ENCODE measurements around the gene COBL. TPM values are rescaled to one million over a fixed set of nuclear protein-coding genes. Genes with fewer than 3 reads are reported as not detected.

COBL gene
- total RNA-seq, 2 donors from 2014 or later, result 1.4 to 1.6 TPM

DNA sequence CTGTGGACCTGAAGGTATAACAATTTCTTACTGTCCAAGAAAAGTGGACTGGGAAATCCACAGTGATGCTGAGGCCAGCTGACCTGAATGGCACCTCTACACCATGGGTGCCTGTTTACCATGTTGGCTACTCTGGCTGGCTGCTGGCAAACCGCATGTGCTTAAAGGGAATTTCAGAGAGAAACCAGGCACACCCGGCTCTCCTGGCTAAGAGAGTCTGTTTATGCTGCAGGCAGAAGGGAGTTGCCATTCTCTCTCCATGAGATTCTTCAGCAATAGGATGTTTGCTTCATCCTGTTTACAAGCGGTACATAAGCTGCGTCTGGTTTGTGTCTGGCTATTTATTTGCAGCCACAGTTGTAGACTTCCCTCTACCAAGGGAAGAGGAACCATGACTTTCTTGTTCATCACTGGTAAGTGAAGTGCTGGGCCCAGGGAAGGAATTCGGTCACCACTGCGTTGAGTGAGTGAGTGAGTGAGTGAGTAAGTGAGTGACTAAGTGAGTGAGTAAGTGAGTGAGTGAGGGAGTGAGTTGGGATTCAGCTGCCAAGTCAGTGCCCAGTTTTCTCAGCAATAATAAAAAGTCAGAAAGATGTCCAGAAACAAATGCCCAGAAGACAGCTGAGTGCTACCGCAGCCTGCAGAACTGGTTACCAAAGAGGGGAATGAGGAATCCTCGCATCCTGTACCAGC is 90.4 kb downstream of the COBL start:
- Histone ChIP-seq H3K27me3 (replicated peaks; ENCODE audit: insufficient read depth) (no peaks in the 10 kb centered on the region), H3K9me3 (no peaks in the 10 kb centered on the region), H3K36me3 (no peaks in the 10 kb centered on the region), H3K4me3 (no peak overlapping the region), H3K4me1 (ENCODE audit: control insufficient read depth in 1 of 2, low read depth in 2 of 2) (no peaks in the 10 kb centered on the region), H3K27ac (no peak overlapping the region)
- TF ChIP-seq, protein P1, sequence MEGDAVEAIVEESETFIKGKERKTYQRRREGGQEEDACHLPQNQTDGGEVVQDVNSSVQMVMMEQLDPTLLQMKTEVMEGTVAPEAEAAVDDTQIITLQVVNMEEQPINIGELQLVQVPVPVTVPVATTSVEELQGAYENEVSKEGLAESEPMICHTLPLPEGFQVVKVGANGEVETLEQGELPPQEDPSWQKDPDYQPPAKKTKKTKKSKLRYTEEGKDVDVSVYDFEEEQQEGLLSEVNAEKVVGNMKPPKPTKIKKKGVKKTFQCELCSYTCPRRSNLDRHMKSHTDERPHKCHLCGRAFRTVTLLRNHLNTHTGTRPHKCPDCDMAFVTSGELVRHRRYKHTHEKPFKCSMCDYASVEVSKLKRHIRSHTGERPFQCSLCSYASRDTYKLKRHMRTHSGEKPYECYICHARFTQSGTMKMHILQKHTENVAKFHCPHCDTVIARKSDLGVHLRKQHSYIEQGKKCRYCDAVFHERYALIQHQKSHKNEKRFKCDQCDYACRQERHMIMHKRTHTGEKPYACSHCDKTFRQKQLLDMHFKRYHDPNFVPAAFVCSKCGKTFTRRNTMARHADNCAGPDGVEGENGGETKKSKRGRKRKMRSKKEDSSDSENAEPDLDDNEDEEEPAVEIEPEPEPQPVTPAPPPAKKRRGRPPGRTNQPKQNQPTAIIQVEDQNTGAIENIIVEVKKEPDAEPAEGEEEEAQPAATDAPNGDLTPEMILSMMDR (IDR thresholded peaks at IDR 0.05), result no peak
- no peak for ATAC-seq (ENCODE audit: insufficient number of reproducible peaks, low FRiP score, low read depth)
- DNase-seq (ENCODE audit: low spot score), result no peak

DNA sequence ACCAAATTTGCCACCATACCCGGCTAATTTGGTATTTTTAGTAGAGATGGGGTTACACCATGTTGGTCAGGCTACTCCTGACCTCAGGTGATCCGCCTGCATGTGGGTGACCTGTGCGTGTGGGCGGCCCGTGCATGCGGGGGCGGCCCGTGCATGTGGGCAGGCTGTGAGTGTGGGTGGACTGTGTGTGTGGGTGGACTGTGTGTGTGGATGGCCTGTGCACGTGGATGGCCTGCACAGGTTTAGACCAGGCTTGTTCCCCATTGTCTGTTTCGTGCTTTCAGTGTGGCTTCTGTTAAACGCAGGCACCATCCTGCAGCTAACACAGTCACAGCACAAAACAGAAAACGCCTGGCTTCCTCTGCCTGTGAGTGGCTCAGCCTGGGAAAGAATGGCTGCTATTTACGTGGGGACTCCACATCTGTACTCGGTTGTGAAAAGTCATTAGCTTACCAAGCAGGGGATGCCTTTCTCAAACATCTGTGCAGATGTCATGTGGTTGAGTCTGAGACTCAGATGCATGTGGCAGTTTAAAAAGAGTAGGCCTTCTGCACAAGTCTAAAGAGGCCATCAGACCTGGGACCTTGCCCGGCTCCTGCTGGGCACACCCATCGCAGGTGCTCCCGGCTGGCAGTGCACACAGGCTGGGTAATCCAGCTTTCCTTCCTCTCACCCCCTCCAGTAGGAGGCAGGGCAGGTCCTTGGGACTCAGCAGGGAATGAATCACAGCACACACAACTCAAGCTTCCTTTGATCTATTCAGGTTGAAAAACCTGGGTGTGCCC is 91.6 kb downstream of the COBL start:
- TF ChIP-seq, protein P1 (IDR thresholded peaks at IDR 0.05), result no peak
- H3K27ac ChIP-seq, result no peak overlapping the region
- no peak overlapping the region for H3K4me3 ChIP-seq
- H3K9me3 ChIP-seq, result no peaks in the 10 kb centered on the region
- no peaks in the 10 kb centered on the region for H3K36me3 ChIP-seq
- no peak for DNase-seq (ENCODE audit: low spot score)
- H3K27me3 ChIP-seq (replicated peaks; ENCODE audit: insufficient read depth), result no peaks in the 10 kb centered on the region
- no peak for ATAC-seq (ENCODE audit: insufficient number of reproducible peaks, low FRiP score, low read depth)
- H3K4me1 ChIP-seq (ENCODE audit: control insufficient read depth in 1 of 2, low read depth in 2 of 2), result no peaks in the 10 kb centered on the region

DNA sequence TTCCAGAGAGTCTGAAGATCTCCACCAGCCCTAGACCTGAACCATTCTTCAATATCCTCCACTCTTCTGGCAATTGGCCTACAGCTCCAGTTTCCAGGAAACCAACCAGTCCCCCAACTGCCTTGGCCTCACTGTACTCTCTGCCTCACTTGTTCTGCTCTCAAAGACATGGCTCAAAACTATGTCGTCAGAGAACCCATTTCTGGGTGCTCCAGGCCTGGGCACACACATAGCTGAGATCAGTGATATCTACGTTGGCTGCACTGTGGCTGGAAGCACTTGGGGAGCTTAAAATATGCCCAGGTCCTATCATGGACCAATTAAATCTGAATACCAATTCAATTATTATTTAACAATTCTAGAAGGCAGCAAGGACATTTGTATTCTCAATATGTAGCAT is 93.1 kb downstream of the COBL start:
- ATAC-seq (ENCODE audit: insufficient number of reproducible peaks, low FRiP score, low read depth) (no peak), DNase-seq (ENCODE audit: low spot score) (no peak)
- TF ChIP-seq, protein P1 (IDR thresholded peaks at IDR 0.05), result no peak
- Histone ChIP-seq H3K27me3 (replicated peaks; ENCODE audit: insufficient read depth) (no peaks in the 10 kb centered on the region), H3K36me3 (no peaks in the 10 kb centered on the region), H3K9me3 (no peaks in the 10 kb centered on the region), H3K4me3 (no peak overlapping the region), H3K4me1 (ENCODE audit: control insufficient read depth in 1 of 2, low read depth in 2 of 2) (no peaks in the 10 kb centered on the region), H3K27ac (no peak overlapping the region)

DNA sequence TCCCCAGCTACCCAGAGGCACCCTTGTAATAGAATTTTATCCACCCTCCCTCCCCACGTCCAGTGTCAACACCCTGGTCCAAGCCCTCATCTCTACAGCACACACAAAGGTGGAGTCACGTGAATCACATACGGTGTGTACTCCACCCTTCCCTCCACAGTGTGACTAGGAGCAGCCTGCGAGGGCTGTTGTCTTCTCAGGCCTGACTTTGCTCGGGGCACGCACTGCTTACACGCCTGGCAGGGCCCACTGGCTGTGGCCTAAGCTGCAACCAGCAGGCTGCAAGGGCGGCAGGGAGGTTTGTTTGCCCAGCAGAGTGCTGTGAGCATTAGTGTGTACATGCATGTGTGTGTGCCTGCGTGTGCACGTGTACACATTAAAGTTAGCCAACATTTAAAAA is 93.7 kb downstream of the COBL start:
- ATAC-seq (ENCODE audit: insufficient number of reproducible peaks, low FRiP score, low read depth) (no peak), DNase-seq (ENCODE audit: low spot score) (no peak)
- Histone ChIP-seq H3K4me1 (ENCODE audit: control insufficient read depth in 1 of 2, low read depth in 2 of 2) (no peaks in the 10 kb centered on the region), H3K36me3 (no peaks in the 10 kb centered on the region), H3K27ac (no peak overlapping the region), H3K9me3 (no peaks in the 10 kb centered on the region), H3K4me3 (no peak overlapping the region), H3K27me3 (replicated peaks; ENCODE audit: insufficient read depth) (no peaks in the 10 kb centered on the region)
- TF ChIP-seq, protein P1 (IDR thresholded peaks at IDR 0.05), result no peak

DNA sequence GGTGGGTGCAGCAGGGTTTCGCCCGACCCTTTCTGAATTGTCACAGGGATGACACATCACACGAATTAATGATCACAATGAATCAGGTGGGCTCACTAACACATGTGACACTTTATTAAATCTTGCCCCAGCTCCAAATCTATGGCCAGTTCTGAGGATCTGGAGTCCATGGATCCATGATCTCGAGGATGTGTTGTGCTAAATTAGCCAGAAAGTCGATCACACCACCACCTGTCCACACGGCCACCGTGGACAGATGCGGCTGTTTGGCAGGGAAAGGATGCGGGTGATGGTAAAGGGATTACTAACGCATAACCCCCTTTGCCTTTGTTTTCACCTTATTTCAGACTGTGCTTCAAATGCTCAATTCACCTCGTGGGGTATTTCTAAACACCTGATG is 96.4 kb downstream of the COBL start:
- Histone ChIP-seq H3K36me3 (no peaks in the 10 kb centered on the region), H3K27me3 (replicated peaks; ENCODE audit: insufficient read depth) (no peaks in the 10 kb centered on the region), H3K4me1 (ENCODE audit: control insufficient read depth in 1 of 2, low read depth in 2 of 2) (no peaks in the 10 kb centered on the region), H3K9me3 (no peaks in the 10 kb centered on the region), H3K27ac (no peak overlapping the region), H3K4me3 (no peak overlapping the region)
- TF ChIP-seq, protein P1 (IDR thresholded peaks at IDR 0.05), result no peak
- DNase-seq (ENCODE audit: low spot score) (no peak), ATAC-seq (ENCODE audit: insufficient number of reproducible peaks, low FRiP score, low read depth) (no peak)

Measured in thoracic aorta (tissue), 2 donors.